MV-4-11 (cell line): ENCODE data around the gene LOX.
"Not testable (repeated sequence)": the region's sequence is repeated elsewhere in the genome, so short reads cannot be mapped to it uniquely, and the experiment has no call there.

Experiments
- DNase-seq: peaks from one replicate; lab custom pipeline; 2025; lab: John Stamatoyannopoulos, UW

LOX gene

GRCh38 chr5:122099060-122099790 is 21.2 kb upstream of the LOX start:
- no peak for DNase-seq

DNA sequence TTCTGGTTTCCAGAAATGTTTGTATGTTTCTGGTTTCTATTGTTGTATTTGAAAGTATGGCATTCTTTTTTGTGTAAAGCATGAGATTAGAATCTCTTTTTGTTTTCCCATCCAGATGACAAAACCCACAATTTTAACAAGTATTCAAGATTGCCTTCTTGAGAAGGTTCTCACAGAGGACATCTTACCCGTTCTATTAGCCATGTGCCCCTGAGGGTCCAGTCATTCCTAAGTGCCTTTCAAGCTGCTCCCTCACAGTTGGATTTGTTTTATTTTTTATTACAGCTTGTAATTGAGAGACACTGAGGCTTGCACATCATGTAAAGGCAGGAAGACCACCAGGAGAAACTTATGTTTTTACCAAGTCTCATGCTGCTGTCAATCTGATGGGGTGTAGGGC is 19.3 kb upstream of the LOX start:
- no peak for DNase-seq

DNA sequence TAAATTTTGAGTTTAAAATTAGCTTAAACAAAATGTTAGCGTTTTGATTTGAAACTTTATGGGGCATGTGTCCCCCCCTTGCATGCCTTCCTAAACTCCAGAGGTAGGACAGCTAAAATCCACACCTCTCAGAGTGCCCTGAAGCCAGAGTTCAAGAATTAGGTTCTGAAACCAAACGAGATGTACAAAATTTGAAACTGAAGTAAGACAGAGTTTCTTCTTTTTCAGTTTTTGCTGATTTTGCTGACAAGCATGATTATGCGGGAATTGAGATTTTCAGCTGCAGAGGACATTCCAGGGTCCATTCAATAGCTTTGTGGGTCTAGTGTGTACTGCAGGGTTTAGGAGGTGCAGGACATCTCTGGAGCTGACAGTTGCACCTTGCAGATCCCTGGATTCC is 17.1 kb upstream of the LOX start:
- DNase-seq, result no peak

- not testable (repeated sequence) for DNase-seq
These were observed 16.2 kb upstream of the LOX start for GRCh38 chr5:122094251-122094650.

- DNase-seq, result no peak
These were observed 15.5 kb upstream of the LOX start for GRCh38 chr5:122093415-122094180.

- no peak for DNase-seq
These were observed 14.0 kb upstream of the LOX start for GRCh38 chr5:122091936-122092600.

- no peak for DNase-seq
These were observed 11.3 kb upstream of the LOX start for GRCh38 chr5:122089096-122090013.

DNA sequence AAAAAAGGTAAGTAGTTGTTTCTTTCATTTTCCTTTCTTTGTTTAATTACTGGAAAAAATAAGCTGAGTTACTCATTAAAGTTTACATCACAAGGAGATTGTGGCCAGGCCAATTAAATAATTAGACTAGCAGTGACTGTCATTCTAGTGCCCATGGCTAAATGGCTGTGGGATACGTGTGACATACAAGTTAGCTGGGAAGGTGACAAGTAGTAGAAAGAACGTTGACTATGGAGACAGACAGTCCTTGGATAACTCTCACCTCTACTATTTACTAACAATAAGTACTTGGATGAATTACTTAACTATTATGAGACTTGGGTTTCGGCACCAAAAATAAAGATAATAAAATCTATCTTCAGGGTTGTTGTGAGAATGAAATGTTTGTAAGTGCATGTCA is 7.0 kb upstream of the LOX start:
- no peak for DNase-seq

- DNase-seq, result no peak
These were observed 5.5 kb upstream of the LOX start for GRCh38 chr5:122083535-122083934.

GRCh38 chr5:122081541-122081940 is 3.5 kb upstream of the LOX start:
- no peak for DNase-seq

- no peak for DNase-seq
These were observed 518 bp downstream of the LOX start for GRCh38 chr5:122077366-122078115.

GRCh38 chr5:122076669-122077365 is 1.2 kb downstream of the LOX start:
- DNase-seq, result no peak

DNA sequence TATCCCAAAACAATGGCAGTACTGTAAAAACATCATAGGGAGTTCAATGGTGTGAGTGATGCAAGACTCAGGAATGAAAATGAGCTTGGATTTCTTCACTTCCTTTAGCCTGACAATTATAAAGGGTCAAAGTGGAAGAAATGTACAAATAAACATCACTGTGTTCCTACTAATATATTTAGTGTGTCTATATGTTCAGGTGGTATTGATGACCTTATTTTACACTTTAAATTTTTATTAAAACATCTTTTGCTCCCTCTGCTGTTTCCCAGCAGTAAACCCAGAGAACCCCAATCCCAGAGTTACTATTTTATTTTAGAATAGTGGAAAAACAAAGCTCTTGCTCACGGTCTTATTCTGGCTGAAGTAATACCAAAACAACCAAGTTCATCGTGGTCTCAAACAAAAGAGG is 2.0 kb downstream of the LOX start:
- DNase-seq, result no peak

DNA sequence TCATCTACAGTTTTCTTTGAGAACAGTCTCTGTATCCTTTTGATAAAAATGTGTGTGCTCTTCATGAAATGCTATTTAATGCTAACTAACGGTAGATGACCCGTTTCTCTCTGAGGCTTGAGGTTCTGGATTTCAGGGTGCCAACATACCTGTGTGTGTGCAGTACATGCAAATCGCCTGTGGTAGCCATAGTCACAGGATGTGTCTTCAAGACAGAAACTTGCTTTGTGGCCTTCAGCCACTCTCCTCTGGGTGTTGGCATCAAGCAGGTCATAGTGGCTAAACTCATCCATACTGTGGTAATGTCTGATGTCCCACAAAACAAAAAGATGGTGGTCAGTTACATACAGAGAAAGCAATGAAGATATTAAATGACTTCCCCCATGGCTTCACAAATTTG is 4.2 kb downstream of the LOX start:
- no peak for DNase-seq

DNA sequence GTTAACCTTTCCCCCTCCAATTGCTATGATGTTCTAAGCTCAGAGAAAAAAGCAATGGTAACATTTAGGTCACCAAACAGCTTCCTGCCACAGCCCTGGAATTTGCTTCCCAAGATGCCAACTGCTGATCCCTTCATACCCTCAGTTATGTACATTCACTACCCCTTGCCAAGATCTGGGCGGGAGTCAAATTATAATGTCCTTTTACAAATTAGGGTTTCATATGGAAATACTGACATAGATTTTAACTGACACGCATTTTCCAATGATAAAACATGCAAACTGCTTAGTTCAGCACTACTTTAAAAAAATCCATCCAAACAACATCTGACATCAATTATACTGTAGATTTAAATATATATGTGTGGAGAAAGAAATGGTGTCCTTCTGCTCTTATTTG is 5.0 kb downstream of the LOX start:
- DNase-seq, result no peak

GRCh38 chr5:122067390-122067789 is 10.7 kb downstream of the LOX start:
- no peak for DNase-seq

- no peak for DNase-seq
These were observed 13.1 kb downstream of the LOX start for GRCh38 chr5:122064992-122065391.

GRCh38 chr5:122063836-122064235 is 14.2 kb downstream of the LOX start:
- DNase-seq, result no peak

GRCh38 chr5:122062205-122062604 is 15.9 kb downstream of the LOX start:
- DNase-seq, result no peak

DNA sequence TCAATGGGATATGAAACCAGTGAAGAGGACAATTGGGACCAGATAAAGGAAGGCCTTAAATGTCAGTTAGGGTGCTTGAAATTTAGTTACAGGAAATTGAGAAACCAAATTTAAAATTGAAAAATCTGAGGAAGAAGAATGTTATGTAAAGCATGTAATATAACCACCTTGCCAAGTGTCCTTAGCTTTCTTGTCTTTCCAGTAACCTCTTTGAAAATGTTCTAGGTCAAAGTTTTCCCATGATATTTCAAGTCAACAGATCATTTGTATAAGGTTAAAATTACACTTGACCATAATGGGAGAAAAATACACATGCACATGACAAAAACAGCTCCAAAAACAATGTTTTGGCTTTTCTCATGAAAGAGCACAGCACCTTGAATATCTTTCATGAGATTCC is 21.1 kb downstream of the LOX start:
- no peak for DNase-seq

GRCh38 chr5:122054266-122054665 is 23.8 kb downstream of the LOX start:
- DNase-seq, result no peak
